Dendritic cell treated with granulocyte-macrophage colony-stimulating factor and Interleukin-4, amounts not matched to agents 40 ng/mL and 50 ng/mL, for 4 days (primary cell): ENCODE data around the gene CA11.

Experiments used
- H3K27ac Mint-ChIP-seq: one replicate; pipeline ENCODE4 v1.8.0; 2022; ENCODE audit warnings: mild to moderate bottlenecking, mixed read lengths
- H3K27me3 Mint-ChIP-seq: one replicate; pipeline ENCODE4 v1.8.0; 2022; ENCODE audit warnings: mild to moderate bottlenecking, mixed read lengths
- H3K36me3 Mint-ChIP-seq: one replicate; pipeline ENCODE4 v1.8.0; 2022; ENCODE audit warnings: low read depth, mixed read lengths
- H3K4me1 Mint-ChIP-seq: one replicate; pipeline ENCODE4 v1.8.0; 2022; ENCODE audit warnings: low read depth, mixed read lengths
- H3K4me3 Mint-ChIP-seq: one replicate; pipeline ENCODE4 v1.8.0; 2022; ENCODE audit warnings: mild to moderate bottlenecking, moderate library complexity, mixed read lengths
- H3K9me3 Mint-ChIP-seq: one replicate; pipeline ENCODE4 v1.8.0; 2022; ENCODE audit warnings: mixed read lengths
- intact Hi-C: fragments of 100-400 bp; cut with micrococcal nuclease; formaldehyde crosslinking; loops from one replicate; pipeline ENCODE4 v1.15.0; 2022

Gene CA11

DNA sequence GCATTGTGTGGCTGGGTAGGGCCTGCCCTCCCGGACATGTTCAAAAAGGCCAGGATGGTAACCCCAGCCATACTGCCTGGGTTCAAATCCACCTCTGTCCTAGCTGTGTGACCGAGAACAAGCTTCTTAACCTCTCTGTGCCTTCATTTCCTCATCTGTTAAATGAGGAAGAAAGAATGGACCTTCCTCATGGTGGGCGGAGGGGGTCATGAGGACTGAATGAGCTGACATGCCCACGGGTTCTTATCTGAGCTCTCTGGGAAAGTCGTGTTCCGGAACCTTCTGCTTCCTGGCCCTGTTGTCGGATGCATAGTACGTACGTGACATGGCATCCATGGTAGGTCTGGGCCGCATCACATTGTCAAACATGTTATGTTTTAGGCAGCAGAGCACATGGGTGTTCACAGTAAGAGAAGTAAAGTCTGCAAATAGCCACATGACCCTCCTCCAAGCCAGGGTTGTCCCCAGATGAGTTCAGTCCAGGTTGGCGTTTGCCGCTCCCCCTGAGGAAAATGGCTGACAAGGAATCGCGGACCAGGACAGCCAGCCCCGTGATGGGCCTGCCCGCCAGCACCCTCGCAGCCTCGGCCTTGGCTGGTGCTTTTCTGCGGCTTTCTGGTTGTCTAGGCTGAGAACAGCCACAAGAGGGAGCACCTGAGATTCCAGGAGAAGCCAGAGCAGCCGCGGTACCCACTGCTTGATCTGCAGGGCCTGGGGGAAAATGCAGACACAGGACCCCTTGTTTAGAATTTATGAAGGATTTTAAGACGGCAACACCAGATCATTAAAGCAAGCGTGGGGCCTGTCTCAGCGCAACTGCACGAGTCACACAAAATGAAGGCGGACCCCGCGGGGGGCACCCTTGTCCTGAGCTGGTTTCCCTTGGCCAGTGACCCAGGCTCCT lies 29.2 kb upstream of the CA11 start:
- H3K27ac Mint-ChIP-seq, result peak overlapping the region; percentile 69
- no peaks in the 10 kb centered on the region for H3K9me3 Mint-ChIP-seq
- H3K4me1 Mint-ChIP-seq, result peaks cover 15% of the 10 kb centered on the region
- no peak overlapping the region for H3K4me3 Mint-ChIP-seq
- intact Hi-C loops, result no loop called here
- no peaks in the 10 kb centered on the region for H3K36me3 Mint-ChIP-seq
- peaks cover 22% of the 10 kb centered on the region for H3K27me3 Mint-ChIP-seq

GRCh38 chr19:48674216-48674809 lies 28.3 kb upstream of the CA11 start:
- H3K4me1 Mint-ChIP-seq, result peaks cover 15% of the 10 kb centered on the region
- no peaks in the 10 kb centered on the region for H3K36me3 Mint-ChIP-seq
- H3K27me3 Mint-ChIP-seq, result peaks cover 22% of the 10 kb centered on the region
- peak overlapping the region; percentile 69 for H3K27ac Mint-ChIP-seq
- intact Hi-C loops, result no loop called here
- H3K9me3 Mint-ChIP-seq, result peaks cover 7% of the 10 kb centered on the region
- no peak overlapping the region for H3K4me3 Mint-ChIP-seq

GRCh38 chr19:48673436-48674100 lies 27.6 kb upstream of the CA11 start:
- H3K27me3 Mint-ChIP-seq, result peaks cover 22% of the 10 kb centered on the region
- H3K4me1 Mint-ChIP-seq, result peaks cover 15% of the 10 kb centered on the region
- no peak overlapping the region for H3K4me3 Mint-ChIP-seq
- intact Hi-C loops, result no loop called here
- no peaks in the 10 kb centered on the region for H3K36me3 Mint-ChIP-seq
- peaks cover 15% of the 10 kb centered on the region for H3K9me3 Mint-ChIP-seq
- H3K27ac Mint-ChIP-seq, result peak overlapping the region; percentile 16

DNA sequence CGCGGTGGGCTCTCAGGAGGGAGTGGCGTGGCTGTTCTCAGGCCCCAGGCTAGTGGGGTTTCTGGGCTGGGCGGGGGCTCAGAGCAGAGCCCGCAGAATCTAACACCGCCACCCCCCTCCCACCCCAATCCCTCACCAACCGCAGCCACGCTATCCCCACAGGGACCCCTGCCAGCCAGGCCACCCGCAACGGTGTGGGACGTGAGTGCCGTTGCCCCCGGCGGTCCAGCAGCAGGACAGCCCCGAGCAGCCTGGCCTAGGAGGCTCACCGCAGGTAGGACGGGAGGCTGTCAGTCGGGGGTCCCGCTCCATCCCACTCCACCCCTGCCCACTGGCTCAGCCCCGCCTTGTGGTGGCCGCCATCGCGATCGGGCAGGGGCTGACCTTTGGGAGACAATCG lies 27.0 kb upstream of the CA11 start, which contains the start of gene NTN5:
Gene NTN5, minus strand, starts transcription at position 24 of the 400 bp plus-strand sequence. CDS start 2,031 bp downstream, outside the sequence.
- Mint-ChIP-seq H3K4me3 (no peak within 1 kb of the TSS), H3K27me3 (peaks cover 22% of the 10 kb centered on the region), H3K36me3 (no peaks in the 10 kb centered on the region), H3K4me1 (peaks cover 15% of the 10 kb centered on the region), H3K27ac (peak within 1 kb of the TSS; percentile 16), H3K9me3 (peaks cover 16% of the 10 kb centered on the region)
- intact Hi-C loops, result no loop called here

GRCh38 chr19:48671446-48671995 lies 25.5 kb upstream of the CA11 start:
- intact Hi-C loops, result no loop called here
- Mint-ChIP-seq H3K4me1 (peaks cover 15% of the 10 kb centered on the region), H3K9me3 (peaks cover 16% of the 10 kb centered on the region), H3K27me3 (peaks cover 22% of the 10 kb centered on the region), H3K27ac (peak overlapping the region; percentile 33), H3K4me3 (no peak overlapping the region), H3K36me3 (no peaks in the 10 kb centered on the region)

- Mint-ChIP-seq H3K27ac (peak overlapping the region; percentile 33), H3K9me3 (peaks cover 16% of the 10 kb centered on the region), H3K4me1 (peaks cover 15% of the 10 kb centered on the region), H3K36me3 (no peaks in the 10 kb centered on the region), H3K4me3 (no peak overlapping the region), H3K27me3 (peaks cover 20% of the 10 kb centered on the region)
- intact Hi-C loops, result no loop called here
Observed at GRCh38 chr19:48670699-48671445, 24.9 kb upstream of the CA11 start.

DNA sequence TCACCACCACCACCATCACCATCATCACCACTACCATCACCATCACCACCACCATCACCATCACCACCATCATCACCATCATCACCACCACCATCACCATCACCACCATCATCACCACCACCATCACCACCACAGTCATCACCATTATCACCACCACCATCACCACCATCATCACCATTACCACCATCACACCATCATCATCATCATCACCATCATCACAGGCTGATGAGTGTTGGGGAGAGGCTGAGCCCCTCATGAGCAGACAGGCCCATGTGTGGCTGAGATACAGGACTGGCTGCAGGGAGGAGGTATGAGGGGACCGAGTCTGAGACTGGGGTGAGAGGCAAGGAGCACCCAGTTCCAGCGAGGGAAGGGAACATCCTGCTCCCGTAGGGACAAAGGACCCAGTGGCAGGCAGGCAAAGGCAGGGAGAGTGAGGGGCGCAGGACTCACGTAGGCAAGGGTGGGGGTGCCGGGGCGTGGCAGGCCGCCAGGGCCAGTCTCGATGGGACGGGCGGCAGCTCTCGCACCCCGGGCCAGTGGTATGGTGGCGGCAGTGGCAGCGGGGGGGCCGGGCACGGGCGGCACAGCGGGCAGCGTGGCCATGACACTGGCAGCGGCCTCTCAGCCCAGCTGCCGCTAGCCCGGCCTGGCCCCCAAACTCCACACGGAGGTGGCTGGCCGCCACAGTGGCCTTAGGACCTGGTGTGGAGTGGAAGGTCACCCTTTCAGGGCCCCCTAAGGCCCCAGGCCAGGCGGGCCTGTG lies 24.1 kb upstream of the CA11 start:
- no peak overlapping the region for H3K4me3 Mint-ChIP-seq
- peaks cover 9% of the 10 kb centered on the region for H3K4me1 Mint-ChIP-seq
- intact Hi-C loops, result no loop called here
- peaks cover 19% of the 10 kb centered on the region for H3K27me3 Mint-ChIP-seq
- H3K27ac Mint-ChIP-seq, result peak overlapping the region; percentile 33
- no peaks in the 10 kb centered on the region for H3K36me3 Mint-ChIP-seq
- peaks cover 16% of the 10 kb centered on the region for H3K9me3 Mint-ChIP-seq

- intact Hi-C loops, result no loop called here
Observed at GRCh38 chr19:48668761-48669160, 22.8 kb upstream of the CA11 start.

GRCh38 chr19:48668332-48668731 lies 22.3 kb upstream of the CA11 start:
- no peak overlapping the region for H3K27ac Mint-ChIP-seq
- peaks cover 16% of the 10 kb centered on the region for H3K9me3 Mint-ChIP-seq
- H3K4me1 Mint-ChIP-seq, result no peaks in the 10 kb centered on the region
- intact Hi-C loops, result no loop called here
- no peaks in the 10 kb centered on the region for H3K36me3 Mint-ChIP-seq
- peaks cover 7% of the 10 kb centered on the region for H3K27me3 Mint-ChIP-seq
- H3K4me3 Mint-ChIP-seq, result no peak overlapping the region

More at GRCh38 chr19:48668761-48669160, 22.8 kb upstream of the CA11 start:
- no peak overlapping the region for H3K27ac Mint-ChIP-seq
- no peaks in the 10 kb centered on the region for H3K36me3 Mint-ChIP-seq
- H3K27me3 Mint-ChIP-seq, result peaks cover 11% of the 10 kb centered on the region
- no peaks in the 10 kb centered on the region for H3K4me1 Mint-ChIP-seq
- H3K9me3 Mint-ChIP-seq, result peaks cover 16% of the 10 kb centered on the region
- H3K4me3 Mint-ChIP-seq, result no peak overlapping the region

GRCh38 chr19:48665786-48666185 lies 19.8 kb upstream of the CA11 start:
- Mint-ChIP-seq H3K4me1 (peaks cover 6% of the 10 kb centered on the region), H3K4me3 (no peak overlapping the region), H3K9me3 (peaks cover 16% of the 10 kb centered on the region), H3K27ac (no peak overlapping the region), H3K36me3 (no peaks in the 10 kb centered on the region), H3K27me3 (peaks cover 4% of the 10 kb centered on the region)
- intact Hi-C loops, result no loop called here

DNA sequence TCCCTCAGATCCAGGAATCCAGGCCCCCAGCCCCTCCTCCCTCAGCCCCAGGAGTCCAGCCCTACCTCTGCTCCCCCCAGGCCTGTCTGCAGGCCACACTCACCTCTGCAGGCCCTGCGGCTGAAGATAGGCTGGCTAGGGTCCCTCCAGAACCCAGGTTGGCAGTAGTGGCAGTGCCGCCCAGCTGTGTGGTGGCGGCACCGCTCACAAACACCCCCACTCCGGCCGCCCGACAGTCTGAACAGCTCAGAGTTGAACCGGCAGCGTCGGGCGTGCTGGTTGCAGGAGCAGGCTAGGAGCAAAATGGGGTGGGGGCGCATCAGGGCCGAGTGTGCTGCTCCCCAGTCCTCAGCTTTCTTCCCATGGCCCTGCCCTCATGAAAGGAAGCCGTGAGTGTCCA lies 18.5 kb upstream of the CA11 start:
- no peak overlapping the region for H3K27ac Mint-ChIP-seq
- intact Hi-C loops, result no loop called here
- H3K4me1 Mint-ChIP-seq, result peaks cover 6% of the 10 kb centered on the region
- no peaks in the 10 kb centered on the region for H3K36me3 Mint-ChIP-seq
- peaks cover 11% of the 10 kb centered on the region for H3K9me3 Mint-ChIP-seq
- H3K27me3 Mint-ChIP-seq, result peaks cover 4% of the 10 kb centered on the region
- no peak overlapping the region for H3K4me3 Mint-ChIP-seq

- no peak overlapping the region for H3K4me3 Mint-ChIP-seq
- no peaks in the 10 kb centered on the region for H3K36me3 Mint-ChIP-seq
- intact Hi-C loops, result no loop called here
- H3K27ac Mint-ChIP-seq, result no peak overlapping the region
- peaks cover 7% of the 10 kb centered on the region for H3K27me3 Mint-ChIP-seq
- peaks cover 3% of the 10 kb centered on the region for H3K9me3 Mint-ChIP-seq
- H3K4me1 Mint-ChIP-seq, result peaks cover 6% of the 10 kb centered on the region
Observed at GRCh38 chr19:48663667-48664066, 17.7 kb upstream of the CA11 start.

DNA sequence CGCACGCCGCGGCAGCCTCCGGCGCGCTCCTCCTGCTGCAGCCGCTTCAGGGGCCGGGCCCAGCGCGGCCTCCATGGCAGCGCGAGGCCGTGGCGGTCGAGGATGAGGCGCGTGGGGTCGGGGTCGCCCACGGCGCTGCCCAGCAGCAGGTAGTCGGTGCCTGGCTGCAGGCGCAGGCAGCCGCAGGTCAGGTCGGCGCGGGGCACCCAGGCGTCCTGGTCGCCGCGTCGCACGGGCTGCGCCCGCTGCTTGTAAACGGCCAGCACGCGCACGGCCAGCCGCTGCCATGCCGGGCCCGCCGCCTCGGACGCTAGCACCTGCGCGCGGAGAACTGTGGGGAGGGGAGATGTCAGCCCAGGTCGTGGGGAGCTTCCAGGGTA lies 15.7 kb upstream of the CA11 start:
- Mint-ChIP-seq H3K27ac (peak overlapping the region; percentile 90), H3K9me3 (no peaks in the 10 kb centered on the region), H3K27me3 (peaks cover 10% of the 10 kb centered on the region), H3K4me1 (peaks cover 8% of the 10 kb centered on the region), H3K36me3 (no peaks in the 10 kb centered on the region), H3K4me3 (no peak overlapping the region)
- intact Hi-C loops, result no loop called here
